ENCODE results near the gene KRTAP29-1.
"Not testable (repeated sequence)": the region's sequence is repeated elsewhere in the genome, so short reads cannot be mapped to it uniquely, and the experiment has no call there.

KRTAP29-1 gene, protein sequence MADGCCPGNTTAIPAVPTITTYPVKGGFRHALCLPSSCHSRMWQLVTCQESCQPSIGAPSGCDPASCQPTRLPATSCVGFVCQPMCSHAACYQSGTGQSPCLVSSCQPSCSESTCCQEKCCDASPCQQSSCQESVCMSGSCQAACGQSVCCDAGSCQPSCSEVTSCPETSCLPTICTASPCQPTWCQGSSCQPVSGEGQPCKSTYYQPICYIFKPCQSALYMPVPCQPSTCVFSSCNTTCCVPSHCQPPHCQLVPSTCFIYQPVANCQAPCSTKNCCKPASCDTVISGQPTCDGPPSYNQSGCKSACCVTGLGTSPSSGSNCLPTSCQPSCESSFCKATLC

DNA sequence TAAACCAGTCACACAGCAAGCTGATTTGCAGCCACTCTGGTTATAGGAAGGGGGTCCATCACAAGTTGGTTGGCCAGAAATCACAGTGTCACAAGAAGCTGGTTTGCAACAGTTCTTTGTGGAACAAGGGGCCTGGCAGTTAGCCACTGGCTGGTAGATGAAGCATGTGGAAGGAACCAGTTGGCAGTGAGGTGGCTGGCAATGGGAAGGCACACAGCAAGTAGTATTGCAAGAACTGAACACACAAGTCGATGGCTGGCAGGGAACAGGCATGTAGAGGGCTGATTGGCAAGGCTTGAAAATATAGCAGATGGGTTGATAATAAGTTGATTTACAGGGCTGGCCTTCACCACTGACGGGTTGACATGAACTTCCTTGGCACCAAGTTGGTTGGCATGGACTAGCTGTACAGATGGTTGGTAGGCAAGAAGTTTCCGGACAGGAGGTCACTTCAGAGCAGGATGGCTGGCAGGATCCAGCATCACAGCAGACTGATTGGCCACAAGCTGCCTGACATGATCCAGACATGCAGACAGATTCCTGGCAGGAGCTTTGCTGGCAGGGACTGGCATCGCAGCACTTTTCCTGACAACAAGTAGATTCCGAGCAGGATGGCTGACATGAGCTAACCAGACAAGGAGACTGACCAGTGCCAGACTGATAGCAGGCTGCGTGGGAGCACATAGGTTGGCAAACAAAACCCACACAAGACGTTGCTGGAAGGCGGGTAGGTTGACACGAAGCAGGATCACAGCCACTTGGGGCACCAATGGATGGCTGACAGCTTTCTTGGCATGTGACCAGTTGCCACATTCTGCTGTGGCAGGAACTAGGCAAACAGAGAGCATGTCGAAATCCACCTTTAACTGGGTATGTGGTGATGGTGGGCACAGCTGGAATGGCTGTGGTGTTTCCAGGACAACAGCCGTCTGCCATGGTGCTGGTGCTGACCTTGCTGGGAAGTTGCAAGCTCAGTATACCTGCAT, at the start of gene KRTAP29-1:
KRTAP29-1 (minus strand) TSS at position 936 of the 986 bp plus-strand sequence; CDS start at position 936, 0 bp downstream.
- no peak for DNase-seq

DNA sequence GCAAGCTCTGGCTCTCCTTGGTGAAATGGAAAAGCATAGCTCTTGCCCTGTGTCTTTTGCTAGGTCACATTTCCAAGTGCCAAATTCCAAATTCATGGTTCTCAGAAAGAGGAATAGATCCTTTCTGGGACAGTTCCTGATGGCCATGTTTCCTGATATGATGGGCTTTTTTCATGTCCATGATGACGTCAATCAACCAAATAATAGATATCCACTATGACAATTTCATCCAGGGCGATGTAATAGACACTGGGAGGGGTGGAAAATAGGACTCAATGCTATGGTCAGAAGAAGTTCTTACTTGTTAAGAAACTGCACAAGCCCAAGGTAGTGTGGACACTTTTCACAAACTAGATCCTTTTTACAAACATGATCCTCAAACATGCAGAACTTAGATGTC, 48.5 kb upstream of the KRTAP29-1 start:
- no peak for DNase-seq

- not testable (repeated sequence) for DNase-seq
Measured at GRCh38 chr17:41350381-41350878, 47.8 kb upstream of the KRTAP29-1 start, which contains the start of gene KRT33A. KRT33A (minus strand) TSS chr17:41350828; CDS start chr17:41350767, 61 bp downstream.

DNA sequence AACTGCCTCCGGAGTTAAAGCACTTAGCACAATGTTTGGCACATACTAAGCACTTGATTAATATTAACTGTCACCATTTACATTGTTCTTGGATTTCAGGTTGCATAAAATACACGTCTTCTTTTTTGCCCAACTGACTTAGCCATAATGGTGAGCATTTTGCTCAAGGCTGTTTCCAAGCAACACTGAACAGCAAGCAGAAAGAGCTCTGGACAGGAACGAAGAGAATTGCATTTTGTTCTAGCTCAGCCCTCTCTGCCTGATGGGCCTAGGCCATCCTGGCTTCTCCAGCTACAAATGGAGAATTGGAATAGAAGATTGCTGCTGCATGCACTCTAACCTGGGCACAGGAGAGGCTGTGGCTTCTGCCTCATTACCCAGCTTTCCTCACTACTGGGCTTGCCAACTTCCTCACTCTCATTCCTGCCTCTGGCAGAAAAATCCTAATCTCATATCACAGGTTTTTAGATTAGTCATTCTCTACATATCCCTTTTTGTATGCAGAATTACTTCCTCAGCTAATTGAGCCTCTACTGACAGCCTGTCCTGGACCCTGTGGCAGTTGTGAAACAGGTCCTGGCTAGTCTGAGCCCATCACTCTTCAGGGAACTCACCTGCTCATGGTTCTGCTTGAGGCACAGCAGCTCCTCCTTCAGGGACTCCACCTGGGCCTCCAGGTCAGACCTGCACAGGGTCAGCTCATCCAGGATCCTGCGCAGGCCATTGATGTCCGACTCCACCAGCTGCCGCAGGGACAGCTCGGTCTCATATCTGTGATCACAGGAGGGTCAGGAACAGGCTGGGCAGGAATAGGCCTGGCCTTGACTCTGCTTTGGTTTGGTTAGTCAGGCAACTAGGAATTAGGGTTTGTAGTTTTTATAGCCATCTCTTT, 45.5 kb upstream of the KRTAP29-1 start:
- no peak for DNase-seq

GRCh38 chr17:41346421-41346820, 43.8 kb upstream of the KRTAP29-1 start:
- DNase-seq: not testable (repeated sequence)

- no peak for DNase-seq
Measured at GRCh38 chr17:41345992-41346391, 43.3 kb upstream of the KRTAP29-1 start.

GRCh38 chr17:41343029-41343428, 40.4 kb upstream of the KRTAP29-1 start:
- no peak for DNase-seq

DNA sequence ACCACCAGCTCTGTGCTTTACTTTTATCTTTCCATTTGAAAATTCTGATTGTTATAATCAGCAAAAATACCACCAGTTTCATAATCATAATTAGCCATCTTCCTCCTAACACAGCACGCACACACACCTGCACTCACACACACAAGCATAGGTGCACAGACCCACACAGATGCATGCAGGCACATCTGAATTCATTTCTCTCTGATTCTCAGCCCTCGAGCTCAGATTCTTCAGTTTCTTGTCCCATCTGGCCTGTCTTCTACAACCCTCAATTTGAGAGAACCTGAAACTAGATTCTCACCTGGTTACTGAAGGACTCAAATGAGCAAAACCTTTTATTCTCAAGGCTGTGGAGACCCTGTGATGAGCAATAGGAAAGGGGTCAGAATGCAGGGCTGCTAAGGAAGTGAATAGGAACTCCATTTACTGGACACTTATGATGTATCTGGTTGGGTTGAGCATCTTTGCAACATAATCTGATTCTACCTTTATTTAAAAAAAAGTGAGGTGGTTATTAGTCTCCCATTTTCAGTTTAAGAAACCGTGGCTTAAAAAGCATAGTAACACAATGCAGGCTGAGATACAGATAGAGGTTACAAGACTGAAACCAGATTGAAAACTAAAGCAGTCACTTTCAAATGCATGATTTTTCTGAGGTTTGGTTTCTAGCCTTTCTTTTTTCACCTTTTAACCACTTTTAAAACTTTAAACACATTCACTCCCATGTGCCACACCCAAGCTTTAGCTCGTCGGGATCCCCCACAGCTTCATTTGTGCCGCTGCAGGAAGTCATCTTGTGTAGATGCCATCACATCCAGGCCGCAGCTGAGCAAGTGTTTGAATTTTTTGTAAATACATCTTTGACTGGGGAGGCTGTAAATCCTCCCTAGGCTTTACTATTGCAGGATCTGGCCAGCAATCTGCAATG, 38.5 kb upstream of the KRTAP29-1 start:
- DNase-seq: no peak

DNA sequence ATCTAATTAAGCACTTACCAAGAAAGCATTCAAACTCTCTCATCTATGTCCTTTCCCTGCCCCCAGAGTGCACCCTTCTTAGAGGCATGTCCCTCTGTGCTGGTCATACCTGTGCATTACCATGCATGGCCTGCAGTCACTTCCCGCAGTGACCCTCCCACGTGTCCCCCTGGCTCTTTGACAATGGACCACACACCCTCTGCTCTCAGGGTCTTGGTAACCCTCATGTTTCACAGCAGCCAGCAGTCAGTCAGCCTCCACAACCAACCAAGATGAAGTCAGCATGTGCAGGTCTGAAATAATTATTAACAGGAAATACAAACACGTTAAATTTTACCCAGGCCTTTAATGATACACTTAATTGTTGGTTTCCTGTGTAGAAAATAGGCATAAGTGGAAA, 37.8 kb upstream of the KRTAP29-1 start:
- no peak for DNase-seq

DNA sequence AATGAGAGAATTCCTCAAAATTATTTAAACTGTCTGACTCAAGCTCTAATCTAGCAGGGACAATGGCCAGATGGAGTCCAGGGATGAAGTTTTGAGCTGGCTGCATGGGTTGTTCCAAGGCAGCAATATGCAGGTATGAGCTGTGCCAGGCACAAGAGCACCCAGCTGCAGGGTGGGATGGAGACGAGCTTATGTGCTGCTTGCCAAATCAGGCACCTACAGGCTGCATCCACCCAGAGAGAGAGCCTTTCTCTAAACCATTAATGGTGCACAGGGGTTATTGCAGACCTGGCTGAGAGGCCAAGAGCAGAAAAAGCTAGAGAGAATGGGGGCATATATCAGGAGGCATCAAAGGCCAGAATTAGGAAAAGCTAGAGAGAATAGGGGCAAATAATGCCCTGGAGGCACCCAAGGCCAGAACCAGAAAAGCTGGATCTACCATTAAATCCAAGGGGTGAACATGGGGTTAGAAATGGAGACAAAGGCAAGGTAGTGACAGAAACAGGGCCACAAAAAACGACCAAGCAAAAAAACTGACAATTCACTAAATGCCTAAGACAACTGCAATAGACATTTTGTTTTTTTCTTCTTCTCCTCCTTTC, 37.0 kb upstream of the KRTAP29-1 start:
- DNase-seq: no peak

DNA sequence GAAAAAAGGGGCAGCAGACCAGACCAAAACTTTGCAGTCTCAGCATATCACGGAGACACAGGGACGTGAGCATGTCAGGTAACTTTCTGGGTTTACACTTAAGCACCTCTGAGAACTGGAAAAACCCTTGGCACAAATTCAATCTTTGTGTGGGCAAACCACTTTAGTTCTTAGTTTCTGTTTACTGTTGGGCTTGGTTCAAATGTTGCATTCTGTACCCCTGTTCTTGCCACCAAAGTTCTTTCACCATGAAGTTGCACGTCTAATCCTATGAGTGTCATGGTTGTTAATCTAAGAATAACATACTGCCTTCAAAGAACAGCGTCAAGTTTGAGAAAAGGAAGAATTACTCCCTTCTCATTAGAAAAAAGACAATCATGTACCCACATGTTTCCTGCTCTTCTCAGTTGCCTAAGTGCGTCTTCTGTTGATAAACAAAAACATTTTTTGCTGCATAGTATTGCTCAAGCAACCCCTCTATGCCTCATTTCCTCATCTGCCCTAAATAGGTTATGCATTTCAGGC, 36.4 kb upstream of the KRTAP29-1 start:
- DNase-seq: no peak

- no peak for DNase-seq
Measured at GRCh38 chr17:41335747-41336146, 33.1 kb upstream of the KRTAP29-1 start.

GRCh38 chr17:41334385-41335305, 32.0 kb upstream of the KRTAP29-1 start:
- no peak for DNase-seq

GRCh38 chr17:41333836-41334235, 31.2 kb upstream of the KRTAP29-1 start:
- DNase-seq: no peak

DNA sequence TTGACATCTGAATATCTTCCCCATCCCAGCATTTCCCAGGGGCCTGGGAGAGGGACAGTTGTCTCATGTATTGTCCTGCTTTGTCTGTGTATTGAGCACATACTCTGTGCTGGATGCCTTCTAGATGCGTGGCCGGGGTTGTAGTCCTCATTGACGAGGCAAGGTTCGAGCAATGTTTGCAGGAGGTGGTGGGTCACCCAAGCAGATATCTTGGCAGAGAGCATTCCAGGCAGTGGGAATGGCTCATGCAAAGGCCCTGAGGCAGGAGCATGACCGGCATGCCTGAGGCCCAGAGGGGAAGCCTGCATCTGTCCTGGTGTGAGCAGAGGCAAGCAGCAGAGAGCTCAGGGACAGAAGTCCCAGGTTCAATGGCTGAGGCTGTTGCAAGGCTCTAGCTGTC, 30.4 kb upstream of the KRTAP29-1 start:
- DNase-seq: no peak

- DNase-seq: no peak
Measured at GRCh38 chr17:41332239-41332638, 29.6 kb upstream of the KRTAP29-1 start.

- DNase-seq: no peak
Measured at GRCh38 chr17:41331606-41332005, 29.0 kb upstream of the KRTAP29-1 start.

- peak; percentile 28 for DNase-seq
Measured at GRCh38 chr17:41329279-41329948, 26.8 kb upstream of the KRTAP29-1 start.

DNA sequence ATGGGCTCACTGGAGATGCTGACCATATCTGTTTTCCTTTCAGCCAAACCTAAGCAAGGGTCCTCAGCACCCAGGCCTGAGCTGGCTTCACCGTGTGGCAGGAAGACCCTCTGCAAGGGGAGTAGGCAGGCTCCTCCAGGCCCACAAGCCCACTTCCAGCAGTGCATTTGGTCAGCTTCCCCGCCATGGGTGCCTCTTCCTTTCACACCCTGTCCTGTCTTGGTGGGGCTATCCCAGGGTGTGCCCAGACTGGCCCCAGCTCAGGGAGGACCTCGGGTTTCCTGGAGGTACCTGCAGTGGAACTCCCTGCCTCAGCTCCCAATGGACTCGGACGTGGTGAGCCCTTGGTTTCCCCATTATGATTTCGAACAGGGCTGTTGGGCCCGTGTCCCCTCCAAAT, 25.6 kb upstream of the KRTAP29-1 start:
- DNase-seq: no peak

Data from DMS153 (cell line).